SK-N-SH (cell line): ENCODE measurements around the gene MVB12B.

ENCODE experiments used
- CHD2 ChIP-seq: fragments of 150-350 bp; IDR thresholded peaks from 2 replicates; pipeline ENCODE4 v1.6.1; 2018; ENCODE audit warnings: low read length; ENCODE audit not compliant: partially characterized antibody
- CTCF ChIP-seq: fragments of 200-600 bp; sonication (generic); IDR thresholded peaks from 2 replicates; pipeline ENCODE4 v1.6.1; 2017; ENCODE audit warnings: antibody characterized with exemption, mild to moderate bottlenecking, moderate library complexity
- EZH2phosphoT487 ChIP-seq: fragments of 200-600 bp; sonication (generic); IDR thresholded peaks from 2 replicates; pipeline ENCODE4 v1.6.1; 2017; ENCODE audit warnings: low read depth, mixed run types, mild to moderate bottlenecking, antibody characterized with exemption, moderate library complexity, borderline replicate concordance
- FOXM1 ChIP-seq: IDR thresholded peaks from 2 replicates; pipeline ENCODE4 v1.4.0; 2012; ENCODE audit warnings: low read depth, mild to moderate bottlenecking
- GABPA ChIP-seq: IDR thresholded peaks from 2 replicates; pipeline ENCODE4 v1.4.0; 2012; ENCODE audit warnings: low read depth, mild to moderate bottlenecking
- NRF1 ChIP-seq: IDR thresholded peaks from 2 replicates; pipeline ENCODE4 v1.6.1; 2012; ENCODE audit warnings: low read depth, mild to moderate bottlenecking, low read length
- RAD21 ChIP-seq: IDR thresholded peaks from 2 replicates; pipeline ENCODE4 v1.6.1; 2012; ENCODE audit warnings: mild to moderate bottlenecking, low read length
- TAF1 ChIP-seq: IDR thresholded peaks from 2 replicates; pipeline ENCODE4 v1.6.1; 2012; ENCODE audit warnings: low read depth, mild to moderate bottlenecking, low read length, moderate library complexity, borderline replicate concordance
- USF2 ChIP-seq: fragments of 150-350 bp; IDR thresholded peaks from 2 replicates; pipeline ENCODE4 v1.6.1; 2017; ENCODE audit warnings: antibody characterized with exemption, low read length, low read depth, borderline replicate concordance
- ZBTB33 ChIP-seq: IDR thresholded peaks from 2 replicates; pipeline ENCODE4 v1.4.0; 2012; ENCODE audit warnings: low read depth, borderline replicate concordance

GRCh38 chr9:126511411-126511810 lies 184.8 kb downstream of the MVB12B start:
- TF ChIP-seq CHD2 (no peak), TAF1 (no peak), CTCF (no peak), EZH2phosphoT487 (no peak), USF2 (no peak), GABPA (no peak), RAD21 (no peak), FOXM1 (no peak), NRF1 (no peak), ZBTB33 (no peak)
